ENCODE data around the gene ZNF823.

GRCh38 chr19:11704626-11705025, 34.1 kb downstream of the ZNF823 start:
- no peak for TF ChIP-seq CTCF (IDR thresholded peaks at IDR 0.05 in 4 of 5, conservative IDR thresholded peaks at IDR 0.05 in 1 of 5)
- no peak for TF ChIP-seq POLR2A (IDR thresholded peaks at IDR 0.05)

Measured in gastrocnemius medialis (tissue), 4 donors.